Endothelial cell (in vitro differentiated cells): ENCODE results near the gene PHOSPHO2. TPM values are rescaled to one million over a fixed set of nuclear protein-coding genes. Genes with fewer than 3 reads are reported as not detected.

Experiments
- DNase-seq: peaks from one replicate; pipeline ENCODE4 v3.0.0; 2021; ENCODE audit warnings: low spot score
- H3K27ac Mint-ChIP-seq: one replicate; pipeline ENCODE4 v1.8.0; 2021; ENCODE audit warnings: mixed read lengths, inconsistent platforms; ENCODE audit not compliant: unreplicated experiment
- H3K27me3 Mint-ChIP-seq: one replicate; pipeline ENCODE4 v1.8.0; 2021; ENCODE audit warnings: mild to moderate bottlenecking, moderate library complexity, mixed read lengths, inconsistent platforms; ENCODE audit not compliant: unreplicated experiment
- H3K36me3 Mint-ChIP-seq: one replicate; pipeline ENCODE4 v1.8.0; 2021; ENCODE audit warnings: mild to moderate bottlenecking, low read depth, mixed read lengths, inconsistent platforms; ENCODE audit not compliant: unreplicated experiment
- H3K4me1 Mint-ChIP-seq: one replicate; pipeline ENCODE4 v1.8.0; 2021; ENCODE audit warnings: mild to moderate bottlenecking, mixed read lengths, inconsistent platforms; ENCODE audit not compliant: unreplicated experiment
- H3K4me3 Mint-ChIP-seq: one replicate; pipeline ENCODE4 v1.8.0; 2021; ENCODE audit warnings: mild to moderate bottlenecking, mixed read lengths, inconsistent platforms; ENCODE audit not compliant: unreplicated experiment
- H3K9me3 Mint-ChIP-seq: one replicate; pipeline ENCODE4 v1.8.0; 2021; ENCODE audit warnings: mixed read lengths, inconsistent platforms; ENCODE audit not compliant: unreplicated experiment
- CTCF ChIP-seq: fragments of 200-600 bp; sonication (generic); IDR thresholded peaks from one replicate; pipeline ENCODE4 v1.5.0; 2021; ENCODE audit warnings: antibody characterized with exemption; ENCODE audit not compliant: unreplicated experiment
- total RNA-seq: library from RNA; stranded (reverse); fragmentation: NEBNext Ultra II Directional; extraction: Animal tissue kit (Norgen Biotek cat#: 25700); gene quantifications from one replicate; pipeline ENCODE4 v1.2.1, GENCODE V29; 2021; ENCODE audit not compliant: unreplicated experiment

The PHOSPHO2 gene
- total RNA-seq, 1 donor from 2014 or later: 10.5 TPM

- no peak overlapping the region for H3K4me3 Mint-ChIP-seq
- H3K4me1 Mint-ChIP-seq: peaks cover 3% of the 10 kb centered on the region
- TF ChIP-seq CTCF: no peak
- peaks cover 6% of the 10 kb centered on the region for H3K36me3 Mint-ChIP-seq
- peaks cover 4% of the 10 kb centered on the region for H3K9me3 Mint-ChIP-seq
- peaks cover 2% of the 10 kb centered on the region for H3K27me3 Mint-ChIP-seq
- H3K27ac Mint-ChIP-seq: no peak overlapping the region
- no peak for DNase-seq
These were observed 21.3 kb downstream of the PHOSPHO2 start for GRCh38 chr2:169715379-169716237.

GRCh38 chr2:169716238-169716886, 22.1 kb downstream of the PHOSPHO2 start:
- Mint-ChIP-seq H3K27ac (no peak overlapping the region), H3K4me3 (no peak overlapping the region), H3K27me3 (peaks cover 2% of the 10 kb centered on the region), H3K36me3 (peaks cover 5% of the 10 kb centered on the region), H3K4me1 (peaks cover 3% of the 10 kb centered on the region), H3K9me3 (peaks cover 4% of the 10 kb centered on the region)
- TF ChIP-seq CTCF: no peak
- DNase-seq: no peak

- H3K27me3 Mint-ChIP-seq: peaks cover 2% of the 10 kb centered on the region
- H3K9me3 Mint-ChIP-seq: no peaks in the 10 kb centered on the region
- no peak overlapping the region for H3K27ac Mint-ChIP-seq
- peaks cover 3% of the 10 kb centered on the region for H3K4me1 Mint-ChIP-seq
- no peak for TF ChIP-seq CTCF
- H3K36me3 Mint-ChIP-seq: no peaks in the 10 kb centered on the region
- no peak for DNase-seq
- H3K4me3 Mint-ChIP-seq: no peak overlapping the region
These were observed 22.8 kb downstream of the PHOSPHO2 start for GRCh38 chr2:169716938-169717690.

GRCh38 chr2:169717691-169718063, 23.4 kb downstream of the PHOSPHO2 start:
- no peak overlapping the region for H3K27ac Mint-ChIP-seq
- H3K27me3 Mint-ChIP-seq: peaks cover 2% of the 10 kb centered on the region
- DNase-seq: no peak
- H3K36me3 Mint-ChIP-seq: no peaks in the 10 kb centered on the region
- peaks cover 3% of the 10 kb centered on the region for H3K4me1 Mint-ChIP-seq
- no peaks in the 10 kb centered on the region for H3K9me3 Mint-ChIP-seq
- TF ChIP-seq CTCF: no peak
- no peak overlapping the region for H3K4me3 Mint-ChIP-seq
